LNCaP clone FGC (cell line): ENCODE results near the gene SELENON.

ENCODE experiments used
- DNase-seq: peaks from one replicate; pipeline ENCODE4 v3.0.0-alpha.2; 2011; ENCODE audit warnings: low read depth
- H3K4me3 ChIP-seq: 2 replicates; pipeline ENCODE4 v1.5.1; 2011; ENCODE audit warnings: mild to moderate bottlenecking, low read depth, low read length, control low read depth
- CTCF ChIP-seq: IDR thresholded peaks from 2 replicates; pipeline ENCODE4 v1.5.1; 2012; ENCODE audit warnings: mild to moderate bottlenecking; ENCODE audit not compliant: control insufficient read depth, insufficient read depth; ENCODE audit errors: extremely low read depth

Gene SELENON

GRCh38 chr1:25794325-25794724, 5.7 kb upstream of the SELENON start:
- TF ChIP-seq CTCF: no peak
- H3K4me3 ChIP-seq: no peak overlapping the region
- no peak for DNase-seq

GRCh38 chr1:25795211-25795610, 4.8 kb upstream of the SELENON start:
- TF ChIP-seq CTCF: no peak
- no peak for DNase-seq
- H3K4me3 ChIP-seq: no peak overlapping the region

GRCh38 chr1:25795946-25796810, 3.8 kb upstream of the SELENON start:
- H3K4me3 ChIP-seq: no peak overlapping the region
- DNase-seq: peak; percentile 37
- no peak for TF ChIP-seq CTCF

GRCh38 chr1:25796811-25797458, 3.1 kb upstream of the SELENON start:
- H3K4me3 ChIP-seq: no peak overlapping the region
- no peak for DNase-seq
- TF ChIP-seq CTCF: peak; percentile 72

- H3K4me3 ChIP-seq: no peak overlapping the region
- DNase-seq: no peak
- 0 out of 2 replicates have a peak, but pooled peaks have one; percentile 7 for TF ChIP-seq CTCF
Measured at GRCh38 chr1:25797939-25798338, 2.1 kb upstream of the SELENON start.

- no peak overlapping the region for H3K4me3 ChIP-seq
- TF ChIP-seq CTCF: no peak
- DNase-seq: no peak
Measured at GRCh38 chr1:25798666-25799351, 1.2 kb upstream of the SELENON start.
